Upper lobe of left lung (tissue), 4 donors: ENCODE measurements around the gene SLC6A1.

Experiments used
- CTCF ChIP-seq, 6 experiments: fragments of 450-650 bp in 4 of 6; fragments of 200-600 bp in 2 of 6; sonication (generic) in 2 of 6; IDR thresholded peaks; one replicate each; pipeline ENCODE4 v1.5.1; 2016 to 2019; ENCODE audit warnings: antibody characterized with exemption in 6 of 6
- EP300 ChIP-seq, 4 donors: sonication (generic); formaldehyde crosslinking; IDR thresholded peaks; one replicate each; pipeline ENCODE4 v1.5.1; 2017; ENCODE audit warnings: antibody characterized with exemption in 4 of 4, control low read depth in 2 of 4
- POLR2A ChIP-seq, 4 donors: fragments of 450-650 bp; IDR thresholded peaks; one replicate each; pipeline ENCODE4 v1.5.1; 2016 to 2017; ENCODE audit warnings: antibody characterized with exemption in 4 of 4, mild to moderate bottlenecking in 2 of 4
- POLR2AphosphoS5 ChIP-seq, 2 donors: sonication (generic); formaldehyde crosslinking; IDR thresholded peaks; one replicate each; pipeline ENCODE4 v1.5.1; 2017; ENCODE audit warnings: antibody characterized with exemption in 2 of 2

- no peak for TF ChIP-seq POLR2AphosphoS5 (IDR thresholded peaks at IDR 0.05)
- TF ChIP-seq CTCF (IDR thresholded peaks at IDR 0.05), result no peak
- no peak for TF ChIP-seq POLR2A (IDR thresholded peaks at IDR 0.05)
- TF ChIP-seq EP300 (IDR thresholded peaks at IDR 0.05), result no peak
These were observed 41.9 kb downstream of the SLC6A1 start for GRCh38 chr3:11034309-11034985.
